ENCODE data around the gene TAS2R30.

DNA sequence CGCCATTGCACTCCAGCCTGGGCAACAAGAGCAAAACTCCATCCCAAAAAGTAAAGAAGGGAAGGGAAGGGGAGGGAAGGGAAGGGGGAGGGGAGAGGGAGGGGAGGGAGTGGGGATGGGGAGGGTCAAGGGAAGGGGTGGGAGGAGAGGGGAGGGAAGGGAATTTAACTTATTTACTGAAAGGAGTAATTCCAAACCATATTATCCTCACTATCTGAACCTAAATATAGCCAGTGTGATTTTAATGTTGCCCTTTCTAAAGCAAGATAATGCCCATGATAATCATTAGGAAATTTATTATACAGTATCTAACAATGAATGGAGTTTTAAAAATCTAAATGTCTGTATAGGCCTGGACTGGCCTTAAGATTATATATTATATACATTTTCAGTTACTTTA lies 43.8 kb upstream of the TAS2R30 start:
- TF ChIP-seq, protein P1, sequence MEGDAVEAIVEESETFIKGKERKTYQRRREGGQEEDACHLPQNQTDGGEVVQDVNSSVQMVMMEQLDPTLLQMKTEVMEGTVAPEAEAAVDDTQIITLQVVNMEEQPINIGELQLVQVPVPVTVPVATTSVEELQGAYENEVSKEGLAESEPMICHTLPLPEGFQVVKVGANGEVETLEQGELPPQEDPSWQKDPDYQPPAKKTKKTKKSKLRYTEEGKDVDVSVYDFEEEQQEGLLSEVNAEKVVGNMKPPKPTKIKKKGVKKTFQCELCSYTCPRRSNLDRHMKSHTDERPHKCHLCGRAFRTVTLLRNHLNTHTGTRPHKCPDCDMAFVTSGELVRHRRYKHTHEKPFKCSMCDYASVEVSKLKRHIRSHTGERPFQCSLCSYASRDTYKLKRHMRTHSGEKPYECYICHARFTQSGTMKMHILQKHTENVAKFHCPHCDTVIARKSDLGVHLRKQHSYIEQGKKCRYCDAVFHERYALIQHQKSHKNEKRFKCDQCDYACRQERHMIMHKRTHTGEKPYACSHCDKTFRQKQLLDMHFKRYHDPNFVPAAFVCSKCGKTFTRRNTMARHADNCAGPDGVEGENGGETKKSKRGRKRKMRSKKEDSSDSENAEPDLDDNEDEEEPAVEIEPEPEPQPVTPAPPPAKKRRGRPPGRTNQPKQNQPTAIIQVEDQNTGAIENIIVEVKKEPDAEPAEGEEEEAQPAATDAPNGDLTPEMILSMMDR (IDR thresholded peaks at IDR 0.05; ENCODE audit: low read depth, low read length, missing input control) = no peak
- TF ChIP-seq, protein P2, sequence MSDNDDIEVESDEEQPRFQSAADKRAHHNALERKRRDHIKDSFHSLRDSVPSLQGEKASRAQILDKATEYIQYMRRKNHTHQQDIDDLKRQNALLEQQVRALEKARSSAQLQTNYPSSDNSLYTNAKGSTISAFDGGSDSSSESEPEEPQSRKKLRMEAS (IDR thresholded peaks at IDR 0.05) = no peak
- no peak for TF ChIP-seq SP1 (IDR thresholded peaks at IDR 0.05)
- TF ChIP-seq FOXA2 (IDR thresholded peaks at IDR 0.05) = no peak
- no peak for TF ChIP-seq FOXA1 (IDR thresholded peaks at IDR 0.05)
- TF ChIP-seq RAD21 (IDR thresholded peaks at IDR 0.05) = no peak
